Esophagus squamous epithelium (tissue), 4 donors: ENCODE results near the gene ACAA2.
"Not testable (repeated sequence)": the region's sequence is repeated elsewhere in the genome, so short reads cannot be mapped to it uniquely, and the experiment has no call there.

Experiments
- POLR2A ChIP-seq, 4 donors: fragments of 450-650 bp; IDR thresholded peaks; one replicate each; pipeline ENCODE4 v1.6.1; 2017; ENCODE audit warnings: antibody characterized with exemption in 4 of 4, mild to moderate bottlenecking in 4 of 4, moderate library complexity in 3 of 4
- TF ChIP-seq, protein P1 (sequence below), 6 experiments: fragments of 450-650 bp in 4 of 6; fragments of 200-600 bp in 2 of 6; sonication (generic) in 2 of 6; IDR thresholded peaks; one replicate each; pipeline ENCODE4 v1.5.1; 2016 to 2019; ENCODE audit warnings: antibody characterized with exemption in 6 of 6, mild to moderate bottlenecking in 4 of 6, moderate library complexity in 4 of 6

GRCh38 chr18:49837316-49837835, 24.0 kb upstream of the ACAA2 start:
- TF ChIP-seq, protein P1, sequence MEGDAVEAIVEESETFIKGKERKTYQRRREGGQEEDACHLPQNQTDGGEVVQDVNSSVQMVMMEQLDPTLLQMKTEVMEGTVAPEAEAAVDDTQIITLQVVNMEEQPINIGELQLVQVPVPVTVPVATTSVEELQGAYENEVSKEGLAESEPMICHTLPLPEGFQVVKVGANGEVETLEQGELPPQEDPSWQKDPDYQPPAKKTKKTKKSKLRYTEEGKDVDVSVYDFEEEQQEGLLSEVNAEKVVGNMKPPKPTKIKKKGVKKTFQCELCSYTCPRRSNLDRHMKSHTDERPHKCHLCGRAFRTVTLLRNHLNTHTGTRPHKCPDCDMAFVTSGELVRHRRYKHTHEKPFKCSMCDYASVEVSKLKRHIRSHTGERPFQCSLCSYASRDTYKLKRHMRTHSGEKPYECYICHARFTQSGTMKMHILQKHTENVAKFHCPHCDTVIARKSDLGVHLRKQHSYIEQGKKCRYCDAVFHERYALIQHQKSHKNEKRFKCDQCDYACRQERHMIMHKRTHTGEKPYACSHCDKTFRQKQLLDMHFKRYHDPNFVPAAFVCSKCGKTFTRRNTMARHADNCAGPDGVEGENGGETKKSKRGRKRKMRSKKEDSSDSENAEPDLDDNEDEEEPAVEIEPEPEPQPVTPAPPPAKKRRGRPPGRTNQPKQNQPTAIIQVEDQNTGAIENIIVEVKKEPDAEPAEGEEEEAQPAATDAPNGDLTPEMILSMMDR (IDR thresholded peaks at IDR 0.05): not testable (repeated sequence)
- not testable (repeated sequence) for TF ChIP-seq POLR2A (IDR thresholded peaks at IDR 0.05)
